MM.1S (cell line): Measurements from ENCODE around the gene GPR89B.

Experiments
- EZH2phosphoT487 ChIP-seq: fragments of 300-600 bp; sonication (generic); IDR thresholded peaks from 2 replicates; pipeline ENCODE4 v1.6.1; 2018; ENCODE audit warnings: antibody characterized with exemption, low read length
- TF ChIP-seq, protein P1 (sequence below): fragments of 300-600 bp; sonication (generic); IDR thresholded peaks from 2 replicates; pipeline ENCODE4 v1.5.1; 2016; ENCODE audit warnings: antibody characterized with exemption, low read length, mixed read lengths

DNA sequence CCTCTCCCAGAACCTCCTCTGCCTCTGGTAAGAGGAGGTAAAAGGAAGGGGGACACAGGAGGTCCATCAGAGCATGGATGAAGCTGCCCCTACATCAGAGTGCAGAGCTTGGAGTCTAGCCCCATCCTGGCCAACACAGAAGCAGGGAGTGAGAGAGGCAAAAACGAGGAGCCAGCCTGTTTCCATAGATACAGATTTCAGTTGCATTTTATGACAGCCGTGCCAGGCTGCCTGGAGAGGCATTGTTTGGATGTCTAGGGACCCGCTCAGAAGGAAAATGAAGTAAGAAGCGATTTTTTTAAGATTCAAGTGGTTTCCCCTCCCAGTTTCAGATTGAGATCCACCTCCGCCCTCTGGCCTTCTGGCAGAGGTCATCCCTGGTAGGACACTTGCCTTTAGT, 37.1 kb upstream of the GPR89B start:
- TF ChIP-seq, protein P1, sequence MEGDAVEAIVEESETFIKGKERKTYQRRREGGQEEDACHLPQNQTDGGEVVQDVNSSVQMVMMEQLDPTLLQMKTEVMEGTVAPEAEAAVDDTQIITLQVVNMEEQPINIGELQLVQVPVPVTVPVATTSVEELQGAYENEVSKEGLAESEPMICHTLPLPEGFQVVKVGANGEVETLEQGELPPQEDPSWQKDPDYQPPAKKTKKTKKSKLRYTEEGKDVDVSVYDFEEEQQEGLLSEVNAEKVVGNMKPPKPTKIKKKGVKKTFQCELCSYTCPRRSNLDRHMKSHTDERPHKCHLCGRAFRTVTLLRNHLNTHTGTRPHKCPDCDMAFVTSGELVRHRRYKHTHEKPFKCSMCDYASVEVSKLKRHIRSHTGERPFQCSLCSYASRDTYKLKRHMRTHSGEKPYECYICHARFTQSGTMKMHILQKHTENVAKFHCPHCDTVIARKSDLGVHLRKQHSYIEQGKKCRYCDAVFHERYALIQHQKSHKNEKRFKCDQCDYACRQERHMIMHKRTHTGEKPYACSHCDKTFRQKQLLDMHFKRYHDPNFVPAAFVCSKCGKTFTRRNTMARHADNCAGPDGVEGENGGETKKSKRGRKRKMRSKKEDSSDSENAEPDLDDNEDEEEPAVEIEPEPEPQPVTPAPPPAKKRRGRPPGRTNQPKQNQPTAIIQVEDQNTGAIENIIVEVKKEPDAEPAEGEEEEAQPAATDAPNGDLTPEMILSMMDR = no peak
- TF ChIP-seq EZH2phosphoT487 = no peak
